Esophagus squamous epithelium (tissue), 5 donors: ENCODE results near the gene CD58. TPM values are rescaled to one million over a fixed set of nuclear protein-coding genes. Genes with fewer than 3 reads are reported as not detected.
"Not testable (repeated sequence)": the region's sequence is repeated elsewhere in the genome, so short reads cannot be mapped to it uniquely, and the experiment has no call there.

Experiments used
- DNase-seq: peaks from one replicate; lab custom pipeline; 2025; lab: John Stamatoyannopoulos, UW
- H3K27ac ChIP-seq, 4 donors: fragments of 200-600 bp; sonication (generic); one replicate each; pipeline ENCODE4 v1.5.1; 2016 to 2019; ENCODE audit warnings: mild to moderate bottlenecking in 1 of 4
- H3K27me3 ChIP-seq, 4 donors: fragments of 200-600 bp; sonication (generic); 1 replicate in 3 of 4; 2 replicates in 1 of 4; pipeline versions ENCODE4 v1.5.1 to v1.6.0; 2017 to 2021; ENCODE audit warnings: antibody characterized with exemption in 1 of 4
- H3K36me3 ChIP-seq, 3 donors: fragments of 200-600 bp; sonication (generic); one replicate each; pipeline ENCODE4 v1.5.1; 2016 to 2019
- H3K4me1 ChIP-seq, 3 donors: fragments of 200-600 bp; sonication (generic); one replicate each; pipeline ENCODE4 v1.5.1; 2017 to 2019
- H3K4me3 ChIP-seq, 4 donors: fragments of 200-600 bp; sonication (generic); 1 replicate in 3 of 4; 2 replicates in 1 of 4; pipeline ENCODE4 v1.5.1; 2016 to 2019; ENCODE audit warnings: mild to moderate bottlenecking in 2 of 4, moderate library complexity in 1 of 4
- H3K9me3 ChIP-seq, 3 donors: fragments of 200-600 bp; sonication (generic); one replicate each; pipeline ENCODE4 v1.5.1; 2016 to 2019
- CTCF ChIP-seq, 6 experiments: fragments of 450-650 bp in 4 of 6; fragments of 200-600 bp in 2 of 6; sonication (generic) in 2 of 6; IDR thresholded peaks; one replicate each; pipeline ENCODE4 v1.5.1; 2016 to 2019; ENCODE audit warnings: antibody characterized with exemption in 6 of 6, mild to moderate bottlenecking in 4 of 6, moderate library complexity in 4 of 6
- POLR2A ChIP-seq, 4 donors: fragments of 450-650 bp; IDR thresholded peaks; one replicate each; pipeline ENCODE4 v1.6.1; 2017; ENCODE audit warnings: antibody characterized with exemption in 4 of 4, mild to moderate bottlenecking in 4 of 4, moderate library complexity in 3 of 4
- WGBS, 2 donors: methylation state at CpG; one replicate each; pipeline ENCODE4 v1.1.5; 2018; 5-methylcytosine and 5-hydroxymethylcytosine counted together
- intact Hi-C: fragments of 100-400 bp; cut with DNase I; formaldehyde crosslinking; loops from one replicate; pipeline ENCODE4 v1.15.0; 2022
- total RNA-seq, 4 donors: library from RNA; depleted of rRNA; stranded (reverse); fragments of >200 nt; gene quantifications; one replicate each; pipeline ENCODE4 v1.1.0, GENCODE V29; 2016
- donor health status: DM: yes; HTN: yes; CAD: no.

The CD58 gene
- total RNA-seq, 4 donors from 2014 or later = 19.4 to 54.4 (median 32.5) TPM

- DNase-seq = no peak
- no peak overlapping the region for H3K4me3 ChIP-seq
- H3K36me3 ChIP-seq = peaks cover 0 to 79% (median 0%) of the 10 kb centered on the region in 3 donors
- TF ChIP-seq POLR2A (IDR thresholded peaks at IDR 0.05) = no peak
- TF ChIP-seq CTCF (IDR thresholded peaks at IDR 0.05) = no peak
- 75 to 89% methylated on average over 1 of the region's 1 CpG for WGBS, 2 donors
- no peaks in the 10 kb centered on the region for H3K4me1 ChIP-seq
- no peaks in the 10 kb centered on the region for H3K9me3 ChIP-seq
- H3K27ac ChIP-seq = no peak overlapping the region
- no peaks in the 10 kb centered on the region for H3K27me3 ChIP-seq
- intact Hi-C loops = no loop called here
Observed at GRCh38 chr1:116605315-116605714, 34.5 kb upstream of the CD58 start.

DNA sequence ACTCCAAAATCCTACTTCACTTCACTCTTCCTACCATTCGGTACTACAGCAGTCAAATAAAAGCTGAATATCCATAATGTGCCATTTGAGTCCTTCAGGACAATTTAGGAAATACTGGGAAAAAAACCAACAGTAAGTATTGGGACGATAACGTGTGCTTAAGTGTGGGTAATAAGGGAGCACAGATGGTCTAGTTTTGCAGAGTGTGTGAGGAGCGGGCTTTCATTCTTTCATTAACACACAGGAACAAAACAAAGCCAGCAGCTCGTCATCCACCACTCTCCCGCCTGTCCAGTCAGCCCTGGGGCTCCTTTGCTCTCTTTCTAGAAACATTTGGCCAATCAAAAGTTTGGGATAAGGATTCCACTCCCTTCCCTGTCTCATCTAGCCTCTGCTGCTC, 33.6 kb upstream of the CD58 start:
- H3K4me1 ChIP-seq, DNase-seq, H3K9me3 ChIP-seq, intact Hi-C loops, H3K4me3 ChIP-seq, H3K27me3 ChIP-seq, H3K27ac ChIP-seq: not testable (repeated sequence)
- WGBS, 2 donors = 82 to 92% methylated on average over 6 of the region's 6 CpGs
- peaks cover 0 to 80% (median 0%) of the 10 kb centered on the region in 3 donors for H3K36me3 ChIP-seq

DNA sequence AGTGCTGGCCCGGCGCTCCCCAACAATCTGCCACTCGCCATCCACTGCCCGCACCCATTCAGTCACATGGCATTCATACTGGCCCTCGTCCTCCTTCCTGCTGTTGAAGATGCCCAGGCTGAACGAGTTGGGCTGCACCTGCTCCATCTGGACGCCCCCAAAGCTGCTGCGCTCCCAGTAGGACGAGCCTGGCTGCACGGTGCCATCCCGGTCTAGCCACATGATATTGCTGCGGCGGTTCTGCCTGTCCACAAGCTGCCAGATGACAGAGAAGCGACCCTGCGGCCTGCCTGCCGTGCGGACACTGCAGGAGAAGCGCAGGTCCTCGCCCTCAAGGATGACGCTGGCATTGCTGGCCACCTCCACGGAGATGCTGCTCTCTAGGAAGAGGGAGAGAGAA, 32.8 kb upstream of the CD58 start:
- intact Hi-C loops, H3K9me3 ChIP-seq, DNase-seq, H3K27me3 ChIP-seq, H3K4me1 ChIP-seq, H3K4me3 ChIP-seq, H3K27ac ChIP-seq: not testable (repeated sequence)
- 92 to 98% methylated on average over 5 of the region's 21 CpGs for WGBS, 2 donors
- peaks cover 0 to 80% (median 0%) of the 10 kb centered on the region in 3 donors for H3K36me3 ChIP-seq

DNA sequence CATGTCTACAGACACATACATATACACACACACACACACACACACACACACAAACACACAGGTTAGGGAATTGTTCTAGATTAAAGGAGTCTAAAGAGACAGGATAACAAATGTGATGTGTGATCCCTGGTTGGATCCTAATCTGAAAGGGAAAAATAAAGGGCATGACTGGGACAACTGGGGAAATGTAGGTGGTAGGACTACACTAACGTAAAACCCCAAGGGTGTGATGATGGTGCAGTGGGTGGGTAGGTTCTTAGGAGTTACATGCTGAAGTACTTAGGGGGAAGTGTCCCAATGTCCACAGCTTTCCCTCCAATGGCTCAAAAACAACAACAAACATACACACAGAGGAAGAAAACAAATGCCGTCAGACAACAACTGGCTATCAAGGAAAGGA, 28.5 kb upstream of the CD58 start:
- peaks cover 0 to 50% (median 0%) of the 10 kb centered on the region in 3 donors for H3K36me3 ChIP-seq
- peaks cover 0 to 29% (median 6%) of the 10 kb centered on the region in 3 donors for H3K4me1 ChIP-seq
- H3K4me3 ChIP-seq, H3K27me3 ChIP-seq, DNase-seq, H3K27ac ChIP-seq, intact Hi-C loops, H3K9me3 ChIP-seq: not testable (repeated sequence)
- WGBS, 2 donors = 81 to 84% methylated on average over 2 of the region's 2 CpGs

DNA sequence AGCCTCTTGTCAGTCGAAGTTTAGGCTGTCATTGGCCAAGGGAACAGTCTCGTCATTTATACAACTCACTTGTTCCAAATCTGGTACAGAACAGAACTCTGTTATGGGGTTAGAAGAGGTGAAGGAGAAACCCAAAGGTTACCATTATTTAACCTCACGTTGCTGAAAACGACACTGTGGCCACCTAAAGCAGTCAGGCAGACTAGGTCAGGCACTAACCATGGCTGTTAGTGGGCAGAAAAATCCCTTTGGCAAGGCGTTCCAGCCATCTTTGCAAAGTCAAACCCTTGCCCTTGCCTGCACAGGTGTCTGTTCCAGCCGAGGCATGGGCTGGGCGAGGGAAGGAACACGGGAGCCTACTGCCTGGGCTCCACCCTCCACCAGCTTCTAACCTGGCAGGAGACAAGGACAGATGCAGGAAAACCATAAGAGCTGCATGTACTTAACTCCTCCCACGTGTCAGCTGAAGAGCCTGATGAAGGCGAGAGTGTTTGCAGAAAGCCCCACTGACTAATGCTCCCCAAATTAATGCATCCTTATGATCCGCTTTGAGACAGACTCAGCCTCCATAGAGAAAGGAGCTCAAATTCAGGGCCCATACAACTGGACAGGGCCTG, 27.7 kb upstream of the CD58 start:
- H3K27me3 ChIP-seq, H3K4me3 ChIP-seq, H3K9me3 ChIP-seq, H3K27ac ChIP-seq, DNase-seq, intact Hi-C loops: not testable (repeated sequence)
- Histone ChIP-seq H3K4me1 (peaks cover 0 to 29% (median 6%) of the 10 kb centered on the region in 3 donors), H3K36me3 (peaks cover 0 to 42% (median 0%) of the 10 kb centered on the region in 3 donors)
- whole genome bisulfite sequencing, 2 donors = 47 to 68% methylated on average over 6 of the region's 11 CpGs

- H3K27ac ChIP-seq, intact Hi-C loops: not testable (repeated sequence)
- 61 to 72% methylated on average over 2 of the region's 2 CpGs for WGBS, 2 donors
Observed at GRCh38 chr1:116597388-116597787, 26.6 kb upstream of the CD58 start.

DNA sequence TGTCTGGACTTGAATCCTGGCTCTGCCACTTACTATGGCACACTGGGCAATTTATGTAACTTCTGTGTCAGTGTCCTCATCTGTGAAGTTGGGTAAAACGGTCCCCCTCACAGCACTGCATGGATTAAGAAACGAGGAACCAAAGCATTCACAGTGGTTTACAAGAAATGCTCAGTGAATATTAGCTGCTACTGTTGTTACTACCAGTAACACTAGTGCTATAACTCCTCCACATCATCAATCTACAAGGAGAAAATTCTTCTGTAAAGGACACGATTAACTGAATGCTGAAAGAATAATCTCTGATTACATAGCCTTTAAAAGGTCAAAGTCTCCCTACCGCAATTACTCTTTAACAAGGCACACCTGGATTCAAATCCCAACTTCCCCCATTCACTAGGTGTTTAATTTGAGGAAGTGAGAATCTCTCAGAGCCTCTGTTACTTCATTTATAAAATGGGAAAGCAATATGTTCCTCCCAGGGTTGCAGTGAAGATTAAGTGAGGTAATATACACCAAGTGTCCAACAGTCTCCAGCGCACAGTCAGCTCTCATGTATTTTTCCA, 26.0 kb upstream of the CD58 start:
- H3K4me3 ChIP-seq, H3K27me3 ChIP-seq, H3K9me3 ChIP-seq, DNase-seq, intact Hi-C loops, H3K27ac ChIP-seq: not testable (repeated sequence)
- peaks cover 0 to 41% (median 0%) of the 10 kb centered on the region in 3 donors for H3K36me3 ChIP-seq
- 51 to 67% methylated on average over 5 of the region's 5 CpGs for WGBS, 2 donors
- peaks cover 0 to 40% (median 6%) of the 10 kb centered on the region in 3 donors for H3K4me1 ChIP-seq

More at GRCh38 chr1:116597388-116597787, 26.6 kb upstream of the CD58 start:
- not testable (repeated sequence) for H3K9me3 ChIP-seq, DNase-seq, H3K4me3 ChIP-seq, H3K27me3 ChIP-seq
- Histone ChIP-seq H3K4me1 (peaks cover 0 to 35% (median 6%) of the 10 kb centered on the region in 3 donors), H3K36me3 (peaks cover 0 to 42% (median 0%) of the 10 kb centered on the region in 3 donors)

- H3K27ac ChIP-seq, H3K9me3 ChIP-seq, DNase-seq, H3K27me3 ChIP-seq, intact Hi-C loops: not testable (repeated sequence)
- H3K36me3 ChIP-seq = peaks cover 0 to 40% (median 0%) of the 10 kb centered on the region in 3 donors
- peak in 5 of 6 experiments; percentile 32 to 63 (median 53) for TF ChIP-seq CTCF (IDR thresholded peaks at IDR 0.05)
- WGBS, 2 donors = 10 to 22% methylated on average over 8 of the region's 8 CpGs
- peak overlapping the region in 1 of 4 donors; percentile 37 for H3K4me3 ChIP-seq
- peaks cover 0 to 46% (median 6%) of the 10 kb centered on the region in 3 donors for H3K4me1 ChIP-seq
Observed at GRCh38 chr1:116595946-116596741, 25.3 kb upstream of the CD58 start.

DNA sequence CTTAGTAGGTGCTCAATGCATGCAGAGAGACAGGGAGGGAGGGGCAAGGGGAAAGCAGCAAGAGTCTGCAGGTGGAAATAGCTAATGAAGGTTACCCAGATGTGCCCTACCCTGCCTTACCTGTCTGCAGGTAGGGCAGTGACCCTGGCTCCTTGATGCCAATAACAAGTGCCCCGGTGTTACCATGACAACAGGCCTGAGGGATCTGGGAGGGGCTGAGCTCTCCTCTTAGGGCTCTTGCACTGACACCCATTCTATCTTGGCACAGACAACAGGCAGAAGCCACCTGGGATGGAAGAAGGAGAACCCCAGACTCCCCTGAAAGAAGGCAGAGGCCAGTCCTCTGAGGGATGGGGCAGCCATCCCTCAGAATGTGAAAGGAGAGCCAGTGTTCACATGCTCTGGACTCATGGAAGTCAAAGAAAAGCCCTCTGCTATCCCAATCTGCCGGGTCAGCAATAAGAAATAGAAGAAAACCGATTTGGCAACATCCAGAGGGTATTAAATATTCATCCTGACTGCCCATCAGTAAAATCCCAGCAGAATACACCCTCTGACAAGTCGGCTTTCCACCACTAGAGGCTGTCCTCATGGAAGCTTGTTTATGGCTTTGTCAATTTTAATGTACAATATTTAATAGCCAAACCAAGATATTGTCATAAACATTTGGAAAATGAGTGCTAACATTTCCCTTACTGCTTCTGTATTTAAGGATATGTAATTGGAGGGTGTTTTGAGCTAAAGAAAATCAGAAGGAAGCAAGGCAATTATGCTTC, 24.4 kb upstream of the CD58 start:
- H3K9me3 ChIP-seq, H3K4me3 ChIP-seq, intact Hi-C loops, DNase-seq, H3K27me3 ChIP-seq, H3K27ac ChIP-seq: not testable (repeated sequence)
- peaks cover 0 to 46% (median 6%) of the 10 kb centered on the region in 3 donors for H3K4me1 ChIP-seq
- H3K36me3 ChIP-seq = peaks cover 0 to 31% (median 0%) of the 10 kb centered on the region in 3 donors
- 52 to 63% methylated on average over 2 to 3 of the region's 4 CpGs for WGBS, 2 donors

- peaks cover 0 to 18% (median 0%) of the 10 kb centered on the region in 3 donors for H3K36me3 ChIP-seq
- H3K4me1 ChIP-seq = peaks cover 3 to 56% (median 6%) of the 10 kb centered on the region in 3 donors
- H3K27ac ChIP-seq, H3K4me3 ChIP-seq, intact Hi-C loops, H3K9me3 ChIP-seq, H3K27me3 ChIP-seq, DNase-seq: not testable (repeated sequence)
- 90 to 92% methylated on average over 3 of the region's 3 CpGs for whole genome bisulfite sequencing, 2 donors
Observed at GRCh38 chr1:116593977-116594376, 23.2 kb upstream of the CD58 start.
